Thoracic aorta (tissue), 2 donors: ENCODE measurements around the gene EVC. TPM values are rescaled to one million over a fixed set of nuclear protein-coding genes. Genes with fewer than 3 reads are reported as not detected.

Source experiments
- ATAC-seq: fragments of 150-250 bp; one replicate; pipeline ENCODE4 v1.8.0; 2017; ENCODE audit warnings: low read depth; ENCODE audit not compliant: insufficient number of reproducible peaks, low FRiP score
- DNase-seq: peaks from one replicate; pipeline ENCODE4 v3.0.0-alpha.2; 2020; ENCODE audit warnings: low spot score
- H3K27ac ChIP-seq, 2 donors: fragments of 200-600 bp; sonication (generic); 1 replicate in 1 of 2; 2 replicates in 1 of 2; pipeline ENCODE4 v1.5.1; 2016; ENCODE audit warnings: mild to moderate bottlenecking in 2 of 2, moderate library complexity in 2 of 2
- H3K27me3 ChIP-seq: fragments of 200-600 bp; sonication (generic); replicated peaks from 2 replicates; pipeline ENCODE4 v1.6.0; 2016; ENCODE audit warnings: mild to moderate bottlenecking; ENCODE audit not compliant: insufficient read depth
- H3K36me3 ChIP-seq: fragments of 200-600 bp; sonication (generic); one replicate; pipeline ENCODE4 v1.5.1; 2016
- H3K4me1 ChIP-seq, 2 donors: fragments of 200-600 bp; sonication (generic); 1 replicate in 1 of 2; 2 replicates in 1 of 2; pipeline versions ENCODE4 v1.5.1 to v1.6.0; 2016; ENCODE audit warnings: low read depth in 2 of 2, mild to moderate bottlenecking in 1 of 2; ENCODE audit not compliant: control insufficient read depth in 1 of 2
- H3K4me3 ChIP-seq: fragments of 200-600 bp; sonication (generic); 2 replicates; pipeline ENCODE4 v1.5.1; 2016; ENCODE audit warnings: mild to moderate bottlenecking
- H3K9me3 ChIP-seq: fragments of 200-600 bp; sonication (generic); 2 replicates; pipeline ENCODE4 v1.5.1; 2016
- total RNA-seq, 2 donors: library from RNA; depleted of rRNA; stranded (reverse); fragments of >200 nt; gene quantifications; one replicate each; pipeline versions ENCODE4 v1.1.0 to v1.2.3, GENCODE V29; 2016
- TF ChIP-seq, protein P1 (sequence below): fragments of 200-600 bp; sonication (generic); IDR thresholded peaks from one replicate; pipeline ENCODE4 v1.5.1; 2019; ENCODE audit warnings: antibody characterized with exemption

Gene EVC
- total RNA-seq, 2 donors from 2014 or later, result 65.1 to 88.5 TPM

DNA sequence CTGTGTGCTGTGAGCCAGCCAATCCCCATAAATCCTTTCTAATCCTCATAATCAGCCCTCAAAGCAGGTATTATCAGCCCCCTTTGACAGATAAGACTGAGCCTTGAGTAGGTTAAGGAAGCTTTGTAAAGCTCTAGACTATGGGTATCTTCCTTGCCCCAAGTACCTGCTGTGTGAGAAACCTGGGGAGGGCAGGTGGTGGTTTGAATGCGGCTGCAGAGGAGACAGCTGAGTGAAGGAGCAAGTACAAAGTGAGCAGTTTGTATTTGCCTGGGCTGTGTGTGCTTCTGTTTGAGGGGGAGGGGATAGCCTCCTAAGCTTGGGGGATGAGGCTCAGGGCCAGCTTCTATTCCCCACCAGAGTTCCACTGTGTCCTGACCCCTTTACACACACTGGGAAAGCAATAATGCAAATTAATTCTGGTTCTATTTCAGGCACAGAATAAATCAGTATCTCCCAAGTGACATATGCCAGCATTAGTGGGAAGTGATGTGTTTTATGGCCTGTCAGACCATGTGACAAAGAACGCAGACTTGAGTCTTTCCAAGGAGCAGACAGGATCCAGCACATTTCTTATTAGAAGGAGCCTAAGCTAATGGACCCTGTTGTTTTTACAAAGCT is 63.5 kb downstream of the EVC start:
- Histone ChIP-seq H3K27ac (no peak overlapping the region), H3K27me3 (no peaks in the 10 kb centered on the region), H3K4me1 (no peaks in the 10 kb centered on the region), H3K9me3 (peaks cover 6% of the 10 kb centered on the region), H3K4me3 (no peak overlapping the region), H3K36me3 (peaks cover 5% of the 10 kb centered on the region)
- DNase-seq (no peak), ATAC-seq (no peak)
- TF ChIP-seq, protein P1, sequence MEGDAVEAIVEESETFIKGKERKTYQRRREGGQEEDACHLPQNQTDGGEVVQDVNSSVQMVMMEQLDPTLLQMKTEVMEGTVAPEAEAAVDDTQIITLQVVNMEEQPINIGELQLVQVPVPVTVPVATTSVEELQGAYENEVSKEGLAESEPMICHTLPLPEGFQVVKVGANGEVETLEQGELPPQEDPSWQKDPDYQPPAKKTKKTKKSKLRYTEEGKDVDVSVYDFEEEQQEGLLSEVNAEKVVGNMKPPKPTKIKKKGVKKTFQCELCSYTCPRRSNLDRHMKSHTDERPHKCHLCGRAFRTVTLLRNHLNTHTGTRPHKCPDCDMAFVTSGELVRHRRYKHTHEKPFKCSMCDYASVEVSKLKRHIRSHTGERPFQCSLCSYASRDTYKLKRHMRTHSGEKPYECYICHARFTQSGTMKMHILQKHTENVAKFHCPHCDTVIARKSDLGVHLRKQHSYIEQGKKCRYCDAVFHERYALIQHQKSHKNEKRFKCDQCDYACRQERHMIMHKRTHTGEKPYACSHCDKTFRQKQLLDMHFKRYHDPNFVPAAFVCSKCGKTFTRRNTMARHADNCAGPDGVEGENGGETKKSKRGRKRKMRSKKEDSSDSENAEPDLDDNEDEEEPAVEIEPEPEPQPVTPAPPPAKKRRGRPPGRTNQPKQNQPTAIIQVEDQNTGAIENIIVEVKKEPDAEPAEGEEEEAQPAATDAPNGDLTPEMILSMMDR, result no peak

DNA sequence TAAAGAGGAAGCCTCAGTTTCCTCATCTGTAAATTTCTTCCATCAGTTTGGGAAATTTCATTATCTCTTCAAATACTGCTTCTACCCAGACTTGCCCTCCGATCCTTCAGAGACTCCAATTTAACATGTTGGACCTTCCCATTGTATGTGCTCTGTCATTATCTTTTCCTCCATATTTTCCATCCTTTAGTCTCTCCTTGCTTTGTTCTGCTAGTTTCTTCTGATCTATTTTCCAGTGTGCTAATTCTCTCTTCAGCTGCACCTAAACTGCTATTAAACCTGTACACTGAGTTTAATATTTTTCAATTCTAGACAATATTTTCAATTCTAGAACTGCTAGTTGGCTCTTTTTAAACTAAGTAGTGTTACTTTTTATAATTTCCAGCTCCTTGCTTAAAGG is 65.5 kb downstream of the EVC start:
- ATAC-seq, result no peak
- TF ChIP-seq, protein P1, result no peak

DNA sequence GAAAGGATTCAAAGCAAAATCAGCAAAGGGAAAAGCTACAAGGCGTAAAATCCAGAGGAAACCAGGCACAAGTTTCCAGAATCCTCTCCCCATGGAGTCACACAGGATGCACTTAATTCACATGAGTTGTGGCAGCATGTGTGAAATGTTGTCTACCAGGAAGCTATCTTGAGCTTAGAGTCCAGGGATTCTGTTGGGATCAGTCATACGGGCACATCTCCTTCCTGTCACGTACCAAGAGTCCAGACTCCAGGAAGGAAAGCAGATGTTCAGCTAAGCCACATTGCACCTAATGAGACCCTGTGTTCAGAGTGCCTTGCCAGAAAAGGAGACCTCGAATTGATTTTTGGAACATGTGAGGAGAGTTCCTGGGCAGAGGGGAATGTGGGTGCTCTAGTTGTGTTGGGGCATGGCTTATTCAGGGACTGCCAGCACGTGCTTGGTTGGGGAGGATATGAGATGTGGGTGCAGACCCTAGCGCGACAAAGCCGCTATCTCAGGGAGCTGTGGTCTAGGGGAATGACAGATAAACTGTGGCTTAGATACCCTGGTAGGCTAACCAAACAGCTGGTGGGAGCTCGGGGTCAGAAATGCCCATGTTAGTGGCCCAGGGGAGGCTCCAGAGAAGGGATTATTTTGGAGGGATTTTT is 70.0 kb downstream of the EVC start:
- Histone ChIP-seq H3K4me1 (peaks cover 0 to 10% of the 10 kb centered on the region in 2 donors), H3K27me3 (no peaks in the 10 kb centered on the region), H3K27ac (no peak overlapping the region), H3K9me3 (peaks cover 6% of the 10 kb centered on the region), H3K4me3 (no peak overlapping the region), H3K36me3 (peaks cover 9% of the 10 kb centered on the region)
- ATAC-seq (no peak), DNase-seq (no peak)
- TF ChIP-seq, protein P1, result no peak

More for the DNA sequence above, 65.5 kb downstream of the EVC start:
- Histone ChIP-seq H3K36me3 (no peaks in the 10 kb centered on the region), H3K4me3 (no peak overlapping the region), H3K9me3 (peaks cover 6% of the 10 kb centered on the region), H3K4me1 (no peaks in the 10 kb centered on the region), H3K27ac (no peak overlapping the region), H3K27me3 (no peaks in the 10 kb centered on the region)
- DNase-seq, result no peak

DNA sequence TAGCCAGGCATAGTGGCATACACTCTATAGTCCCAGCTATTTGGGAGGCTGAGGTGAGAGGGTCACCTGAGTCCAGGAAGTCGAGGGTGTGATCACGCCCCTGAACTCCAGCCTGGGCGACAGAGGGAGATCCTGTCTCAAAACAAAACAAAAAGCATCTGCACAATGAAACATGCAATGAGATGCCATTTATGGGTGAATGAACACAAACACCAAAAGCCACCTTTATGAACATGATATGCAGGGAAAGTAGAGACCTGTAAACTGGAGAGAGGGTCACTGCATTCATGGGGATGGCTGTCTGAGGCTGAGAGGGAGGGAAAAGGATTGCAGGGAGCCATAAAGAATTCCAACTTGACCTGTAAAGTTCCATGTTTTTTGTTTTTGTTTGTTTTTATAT is 70.7 kb downstream of the EVC start:
- DNase-seq (no peak), ATAC-seq (no peak)
- Histone ChIP-seq H3K36me3 (peaks cover 9% of the 10 kb centered on the region), H3K4me3 (no peak overlapping the region), H3K27me3 (no peaks in the 10 kb centered on the region), H3K9me3 (peaks cover under 1% of the 10 kb centered on the region), H3K4me1 (peaks cover 0 to 17% of the 10 kb centered on the region in 2 donors), H3K27ac (no peak overlapping the region)
- TF ChIP-seq, protein P1, result no peak

DNA sequence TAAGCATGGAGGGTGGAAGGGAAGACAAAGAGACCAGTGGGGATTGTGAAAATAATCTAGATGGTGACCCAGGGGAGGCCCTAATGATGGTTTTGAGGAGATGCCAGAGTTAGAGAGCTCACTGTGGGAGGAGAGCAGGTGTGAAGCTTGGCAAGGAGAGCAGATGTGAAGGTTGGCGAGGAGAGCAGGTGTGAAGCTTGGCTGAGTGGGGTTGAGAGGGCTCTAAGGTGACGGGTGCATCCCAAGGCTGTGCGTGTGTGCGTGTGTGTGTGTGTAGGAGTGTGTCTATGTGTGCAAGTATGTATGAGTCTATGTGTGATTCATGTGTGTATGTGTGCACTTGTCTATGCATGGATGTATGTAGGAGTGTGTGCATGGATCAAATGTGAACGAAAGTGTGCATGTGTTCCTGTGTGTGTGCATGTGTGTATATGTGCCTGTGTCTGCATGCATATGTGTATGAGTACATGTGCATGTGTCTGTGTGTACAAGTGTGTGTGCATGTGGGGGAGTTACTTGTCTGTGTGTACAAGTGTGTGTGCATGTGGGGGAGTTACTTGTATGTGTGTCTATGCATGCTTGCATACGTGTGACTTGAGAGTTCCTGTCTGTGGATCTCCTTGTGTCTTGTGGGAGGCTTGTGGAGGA is 72.0 kb downstream of the EVC start:
- no peaks in the 10 kb centered on the region for H3K27me3 ChIP-seq
- H3K4me1 ChIP-seq, result peaks cover 0 to 17% of the 10 kb centered on the region in 2 donors
- no peak overlapping the region for H3K4me3 ChIP-seq
- ATAC-seq (no peak), DNase-seq (no peak)
- no peaks in the 10 kb centered on the region for H3K9me3 ChIP-seq
- TF ChIP-seq, protein P1, result no peak
- no peak overlapping the region for H3K27ac ChIP-seq
- H3K36me3 ChIP-seq, result peaks cover 17% of the 10 kb centered on the region
